ENCODE data around the gene CTU2. TPM values are rescaled to one million over a fixed set of nuclear protein-coding genes. Genes with fewer than 3 reads are reported as not detected.

The CTU2 gene
- total and polyA plus RNA-seq, 8 donors = 1.8 to 53.3 (median 14.8) TPM

DNA sequence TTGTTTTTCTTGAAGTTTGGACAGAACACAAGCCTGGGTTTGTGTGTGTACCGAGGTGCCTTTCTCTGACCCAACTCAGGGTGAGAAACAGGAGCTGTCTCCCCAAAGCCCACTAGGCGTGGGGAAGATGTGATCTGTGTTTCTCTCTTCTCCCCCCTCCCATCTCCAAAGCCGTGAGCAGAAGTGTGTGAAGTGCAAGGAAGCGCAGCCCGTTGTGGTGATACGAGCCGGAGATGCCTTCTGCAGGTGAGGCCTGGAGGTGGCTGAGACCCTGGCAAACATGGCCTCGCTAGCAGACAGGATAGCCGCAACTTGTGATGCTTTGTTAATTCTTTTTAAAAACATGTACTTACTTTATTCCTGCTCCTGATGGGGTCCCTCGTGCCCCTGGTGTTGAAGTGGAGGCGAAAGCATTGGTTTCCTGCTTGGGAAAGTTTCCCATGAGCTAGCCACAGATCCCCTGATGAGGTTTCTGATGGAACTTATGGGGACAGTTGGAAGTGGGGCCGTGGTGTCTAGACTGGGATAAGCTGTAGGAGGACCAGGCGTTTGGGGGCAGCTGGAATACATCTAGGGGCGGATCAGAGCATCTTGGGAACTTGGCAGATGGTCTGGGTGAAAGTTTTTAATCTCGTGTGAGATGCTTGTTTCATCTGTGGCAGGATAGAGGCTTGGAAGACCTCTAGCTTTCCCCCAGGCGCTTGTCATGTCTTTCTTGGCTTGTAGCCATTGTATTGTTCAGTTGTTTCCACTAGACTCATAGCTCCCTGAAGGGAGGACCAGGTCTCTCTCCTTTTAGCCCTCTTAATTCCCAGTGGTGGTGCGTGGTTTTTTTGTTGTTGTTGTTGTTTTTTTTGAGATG is 893 bp downstream of the CTU2 start:
- peaks cover 24 to 60% (median 54%) of the 10 kb centered on the region in 4 donors for H3K4me1 ChIP-seq
- DNase-seq = no peak
- WGBS, 5 donors = 28 to 37% (median 33%) methylated on average over 16 to 17 of the region's 17 CpGs
- peaks cover 0 to 9% (median 7%) of the 10 kb centered on the region in 4 donors for H3K36me3 ChIP-seq
- peak overlapping the region; percentile 79 to 100 (median 98) for H3K4me3 ChIP-seq
- intact Hi-C loops (cut with DNase I; ENCODE audit: low total_unique reads) = no loop called here
- TF ChIP-seq POLR2AphosphoS5 (IDR thresholded peaks at IDR 0.05) (no peak), POLR2A (IDR thresholded peaks at IDR 0.05) (no peak), EP300 (IDR thresholded peaks at IDR 0.05) (no peak)
- TF ChIP-seq, protein P1, sequence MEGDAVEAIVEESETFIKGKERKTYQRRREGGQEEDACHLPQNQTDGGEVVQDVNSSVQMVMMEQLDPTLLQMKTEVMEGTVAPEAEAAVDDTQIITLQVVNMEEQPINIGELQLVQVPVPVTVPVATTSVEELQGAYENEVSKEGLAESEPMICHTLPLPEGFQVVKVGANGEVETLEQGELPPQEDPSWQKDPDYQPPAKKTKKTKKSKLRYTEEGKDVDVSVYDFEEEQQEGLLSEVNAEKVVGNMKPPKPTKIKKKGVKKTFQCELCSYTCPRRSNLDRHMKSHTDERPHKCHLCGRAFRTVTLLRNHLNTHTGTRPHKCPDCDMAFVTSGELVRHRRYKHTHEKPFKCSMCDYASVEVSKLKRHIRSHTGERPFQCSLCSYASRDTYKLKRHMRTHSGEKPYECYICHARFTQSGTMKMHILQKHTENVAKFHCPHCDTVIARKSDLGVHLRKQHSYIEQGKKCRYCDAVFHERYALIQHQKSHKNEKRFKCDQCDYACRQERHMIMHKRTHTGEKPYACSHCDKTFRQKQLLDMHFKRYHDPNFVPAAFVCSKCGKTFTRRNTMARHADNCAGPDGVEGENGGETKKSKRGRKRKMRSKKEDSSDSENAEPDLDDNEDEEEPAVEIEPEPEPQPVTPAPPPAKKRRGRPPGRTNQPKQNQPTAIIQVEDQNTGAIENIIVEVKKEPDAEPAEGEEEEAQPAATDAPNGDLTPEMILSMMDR (IDR thresholded peaks at IDR 0.05) = no peak
- H3K27me3 ChIP-seq = no peaks in the 10 kb centered on the region
- peak overlapping the region in 4 of 5 donors; percentile 79 to 94 (median 88) for H3K27ac ChIP-seq
- no peaks in the 10 kb centered on the region for H3K9me3 ChIP-seq

DNA sequence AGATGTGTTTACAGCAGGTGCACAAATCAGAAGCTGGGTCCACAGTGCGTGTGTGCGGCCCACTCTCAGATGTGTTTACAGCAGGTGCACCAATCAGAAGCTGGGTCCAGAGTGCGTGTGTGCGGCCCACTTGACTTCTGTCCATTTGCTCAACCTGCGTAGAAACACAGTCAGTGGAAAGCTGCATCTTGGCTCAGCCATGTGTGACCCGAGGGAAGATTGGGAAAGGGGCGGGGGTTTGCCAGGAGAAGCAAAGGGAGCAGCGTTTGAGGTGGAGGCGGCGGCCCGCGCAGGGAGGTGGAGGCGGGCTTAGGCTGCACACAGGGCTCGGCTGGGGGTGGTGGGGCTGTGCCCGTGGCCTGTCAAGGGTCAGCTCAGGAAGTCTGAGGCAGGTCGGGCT is 4.3 kb downstream of the CTU2 start:
- Histone ChIP-seq H3K27ac (no peak overlapping the region), H3K4me1 (peaks cover 11 to 33% (median 21%) of the 10 kb centered on the region in 4 donors), H3K4me3 (no peak overlapping the region), H3K27me3 (no peaks in the 10 kb centered on the region), H3K36me3 (peaks cover 23 to 34% (median 27%) of the 10 kb centered on the region in 4 donors), H3K9me3 (no peaks in the 10 kb centered on the region)
- TF ChIP-seq, protein P1 (IDR thresholded peaks at IDR 0.05) = no peak
- no peak for TF ChIP-seq EP300 (IDR thresholded peaks at IDR 0.05)
- TF ChIP-seq POLR2A (IDR thresholded peaks at IDR 0.05) = no peak
- TF ChIP-seq POLR2AphosphoS5 (IDR thresholded peaks at IDR 0.05) = no peak
- 72 to 79% (median 74%) methylated on average over 15 to 16 of the region's 16 CpGs for whole genome bisulfite sequencing, 5 donors
- intact Hi-C loops (cut with DNase I; ENCODE audit: low total_unique reads) = no loop called here
- no peak for DNase-seq

DNA sequence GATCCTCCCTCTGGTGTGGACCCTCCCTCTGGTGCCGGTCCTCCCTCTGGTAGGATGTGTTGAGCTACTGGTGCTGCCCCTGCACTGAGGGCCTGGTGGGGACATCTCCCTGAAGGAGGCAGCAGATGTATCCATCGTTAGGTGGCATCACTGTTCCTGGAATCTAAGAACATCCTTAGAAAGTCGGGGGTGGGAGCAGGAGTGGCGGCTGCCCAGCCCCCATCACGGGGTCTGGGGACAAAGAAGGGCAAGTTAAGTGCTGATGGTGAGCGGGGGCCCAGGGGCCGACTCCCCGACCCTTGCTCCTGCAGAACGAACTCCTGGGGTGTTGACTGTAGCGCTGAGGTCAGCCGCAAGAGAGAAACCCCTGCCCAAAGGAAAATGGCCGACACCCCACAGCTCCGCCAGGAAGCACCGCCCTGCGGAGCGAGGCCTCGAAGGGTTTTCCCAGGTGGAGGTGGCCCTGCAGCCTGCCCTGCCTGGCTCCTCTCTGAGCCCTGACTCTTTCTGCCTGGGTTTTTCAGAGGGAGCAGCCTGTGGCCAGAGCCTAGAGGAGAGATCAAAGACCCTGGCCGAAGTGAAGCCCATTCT is 5.5 kb downstream of the CTU2 start:
- intact Hi-C loops (cut with DNase I; ENCODE audit: low total_unique reads) = no loop called here
- Histone ChIP-seq H3K4me1 (peaks cover 9 to 27% (median 15%) of the 10 kb centered on the region in 4 donors), H3K9me3 (no peaks in the 10 kb centered on the region), H3K27ac (no peak overlapping the region), H3K36me3 (peaks cover 36 to 47% (median 40%) of the 10 kb centered on the region in 4 donors), H3K4me3 (no peak overlapping the region), H3K27me3 (no peaks in the 10 kb centered on the region)
- no peak for DNase-seq
- WGBS, 5 donors = 75 to 81% (median 78%) methylated on average over 13 to 18 of the region's 18 CpGs
- TF ChIP-seq POLR2A (IDR thresholded peaks at IDR 0.05) (no peak), POLR2AphosphoS5 (IDR thresholded peaks at IDR 0.05) (no peak), EP300 (IDR thresholded peaks at IDR 0.05) (no peak)
- TF ChIP-seq, protein P1 (IDR thresholded peaks at IDR 0.05) = no peak

DNA sequence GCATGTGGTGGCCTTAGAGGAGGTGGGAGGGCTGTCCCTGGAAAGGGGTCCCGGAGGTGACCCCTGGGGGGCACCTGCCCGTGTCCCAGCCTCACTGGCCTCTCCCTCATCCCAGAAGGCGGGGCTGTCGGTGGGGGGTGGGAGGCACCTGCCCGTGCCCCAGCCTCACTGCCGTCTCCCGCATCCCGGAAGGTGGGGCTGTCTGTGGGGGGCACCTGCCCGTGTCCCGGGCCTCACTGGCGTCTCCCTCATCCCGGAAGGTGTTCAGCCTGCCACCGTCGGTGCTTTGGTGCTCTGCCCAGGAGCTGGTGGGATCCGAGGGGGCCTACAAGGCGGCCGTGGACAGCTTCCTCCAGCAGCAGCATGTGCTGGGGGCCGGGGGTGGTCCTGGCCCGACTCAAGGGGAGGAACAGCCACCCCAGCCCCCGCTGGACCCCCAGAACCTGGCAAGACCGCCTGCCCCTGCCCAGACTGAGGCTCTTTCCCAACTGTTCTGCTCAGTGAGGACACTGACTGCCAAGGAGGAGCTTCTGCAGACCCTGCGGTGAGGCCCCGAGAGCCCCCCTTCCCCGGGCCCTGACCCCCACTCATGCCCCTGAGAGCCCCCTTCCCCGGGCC is 6.2 kb downstream of the CTU2 start:
- no peak for TF ChIP-seq EP300 (IDR thresholded peaks at IDR 0.05)
- no peak for TF ChIP-seq POLR2A (IDR thresholded peaks at IDR 0.05)
- TF ChIP-seq, protein P1 (IDR thresholded peaks at IDR 0.05) = no peak
- no peak for TF ChIP-seq POLR2AphosphoS5 (IDR thresholded peaks at IDR 0.05)
- H3K9me3 ChIP-seq = no peaks in the 10 kb centered on the region
- H3K27me3 ChIP-seq = no peaks in the 10 kb centered on the region
- H3K27ac ChIP-seq = no peak overlapping the region
- H3K36me3 ChIP-seq = peaks cover 42 to 53% (median 46%) of the 10 kb centered on the region in 4 donors
- H3K4me3 ChIP-seq = no peak overlapping the region
- intact Hi-C loops (cut with DNase I; ENCODE audit: low total_unique reads) = no loop called here
- WGBS, 5 donors = 70 to 84% (median 79%) methylated on average over 19 to 25 of the region's 25 CpGs
- peaks cover 3 to 21% (median 9%) of the 10 kb centered on the region in 4 donors for H3K4me1 ChIP-seq
- DNase-seq = no peak

All from stomach (tissue), 9 donors.